Amniotic stem cell (primary cell): ENCODE measurements around the gene WNT4.

Source experiments
- DNase-seq: peaks from one replicate; lab custom pipeline; 2025; lab: John Stamatoyannopoulos, UW

WNT4 gene

DNA sequence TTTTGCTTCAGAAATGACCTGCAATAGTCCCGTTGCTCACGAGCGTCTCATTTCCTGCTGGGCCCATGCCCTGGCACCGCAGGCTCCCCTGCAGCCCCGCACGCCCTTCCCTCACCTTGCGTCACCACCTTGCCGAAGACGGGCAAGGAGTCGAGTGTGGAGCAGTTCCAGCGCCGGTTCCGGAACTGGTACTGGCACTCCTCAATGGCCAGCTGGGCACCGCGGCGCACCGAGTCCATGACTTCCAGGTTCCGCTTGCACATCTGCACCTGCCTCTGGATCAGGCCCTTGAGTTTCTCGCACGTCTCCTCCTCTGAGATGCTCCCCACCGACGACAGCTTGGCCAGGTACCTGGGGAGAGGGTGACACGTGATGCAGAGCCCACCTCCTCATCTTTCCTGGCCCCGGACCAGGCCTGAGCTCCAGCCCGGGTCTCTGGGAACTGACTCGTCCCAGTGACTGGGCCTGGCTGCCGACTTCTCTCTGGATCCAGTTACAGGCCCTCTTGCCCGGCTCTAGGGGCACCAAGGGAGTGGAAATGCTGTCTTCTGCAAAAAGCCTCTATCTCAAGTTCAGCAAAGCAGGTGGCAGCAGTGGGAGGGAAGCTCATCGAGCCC lies 13.3 kb downstream of the WNT4 start:
- no peak for DNase-seq

DNA sequence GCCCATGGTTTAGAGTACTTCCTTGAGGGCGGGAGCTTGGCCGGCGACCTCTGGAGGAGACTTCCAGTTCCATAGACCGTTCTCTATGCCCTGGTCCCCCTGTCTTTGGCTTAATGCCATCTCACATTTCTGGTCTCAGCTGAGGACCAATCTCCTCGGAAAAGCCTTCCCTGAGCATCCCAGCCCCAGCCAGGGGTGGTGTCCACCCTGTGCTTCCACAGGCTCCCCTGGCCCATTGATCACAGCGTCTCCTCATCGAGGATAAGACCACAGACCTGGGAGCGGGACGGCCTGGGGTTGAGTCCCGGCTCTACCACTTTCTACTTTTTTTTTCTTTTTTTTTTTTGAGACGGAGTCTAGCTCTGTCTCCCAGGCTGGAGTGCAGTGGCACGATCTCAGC lies 14.5 kb downstream of the WNT4 start:
- DNase-seq, result no peak

DNA sequence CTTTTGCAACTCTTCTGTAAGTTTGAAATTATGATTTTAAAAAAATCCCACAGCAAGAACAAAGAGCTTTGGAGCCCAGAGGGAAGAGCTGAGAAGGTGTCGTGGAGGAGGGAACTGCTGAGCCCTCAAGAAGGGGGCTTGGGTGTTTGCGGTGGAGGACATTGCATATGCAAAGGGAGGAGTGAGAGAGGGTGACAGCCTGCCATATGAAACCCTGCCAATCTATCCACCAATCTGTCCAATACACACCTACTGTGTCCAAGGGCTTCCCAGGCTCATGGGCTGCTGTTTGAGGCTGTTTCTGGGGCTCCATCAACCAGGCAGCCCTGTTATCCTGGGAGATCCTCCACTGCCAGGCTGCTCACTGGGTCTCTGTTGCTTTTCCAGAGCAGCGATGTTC lies 15.2 kb downstream of the WNT4 start:
- DNase-seq, result no peak

DNA sequence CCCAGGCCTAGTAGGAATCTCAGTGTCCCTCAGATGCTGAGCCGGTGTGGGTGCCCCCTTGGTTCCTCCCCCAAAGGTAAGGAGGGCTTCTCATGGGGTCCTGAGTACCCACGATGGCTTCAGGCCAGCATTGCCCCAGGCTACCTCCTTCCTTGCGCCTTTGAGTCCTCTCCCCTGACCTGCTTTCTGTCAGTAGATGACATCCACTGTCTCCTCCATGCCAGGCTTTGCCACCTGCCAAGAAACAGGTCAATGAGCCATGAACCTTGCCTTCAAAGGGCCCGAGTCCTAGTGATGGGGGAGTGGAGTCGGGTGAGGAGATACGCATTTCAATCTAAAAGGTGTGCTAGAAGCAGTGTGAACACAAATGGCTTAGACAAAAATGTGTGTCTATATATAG lies 15.6 kb downstream of the WNT4 start:
- no peak for DNase-seq

DNA sequence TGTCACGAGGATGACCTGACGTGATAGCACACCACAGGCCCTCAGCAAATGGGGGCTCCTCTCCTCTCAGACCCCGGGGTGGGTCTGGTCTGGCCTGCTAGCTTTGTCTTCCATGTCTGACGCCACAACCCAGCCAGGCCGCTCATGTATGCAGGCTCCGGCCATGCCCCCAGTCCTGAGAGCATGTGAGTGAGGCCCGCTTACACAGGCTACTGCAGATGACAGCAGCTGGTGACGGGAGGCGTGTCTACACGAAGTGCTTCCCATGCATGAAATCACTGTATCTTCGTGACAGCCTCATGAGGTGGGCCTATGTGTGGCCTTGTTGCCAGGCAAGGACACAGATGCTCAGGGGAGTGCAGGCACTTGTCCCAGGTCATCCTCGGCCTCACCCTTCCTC lies 16.4 kb downstream of the WNT4 start:
- DNase-seq, result no peak

DNA sequence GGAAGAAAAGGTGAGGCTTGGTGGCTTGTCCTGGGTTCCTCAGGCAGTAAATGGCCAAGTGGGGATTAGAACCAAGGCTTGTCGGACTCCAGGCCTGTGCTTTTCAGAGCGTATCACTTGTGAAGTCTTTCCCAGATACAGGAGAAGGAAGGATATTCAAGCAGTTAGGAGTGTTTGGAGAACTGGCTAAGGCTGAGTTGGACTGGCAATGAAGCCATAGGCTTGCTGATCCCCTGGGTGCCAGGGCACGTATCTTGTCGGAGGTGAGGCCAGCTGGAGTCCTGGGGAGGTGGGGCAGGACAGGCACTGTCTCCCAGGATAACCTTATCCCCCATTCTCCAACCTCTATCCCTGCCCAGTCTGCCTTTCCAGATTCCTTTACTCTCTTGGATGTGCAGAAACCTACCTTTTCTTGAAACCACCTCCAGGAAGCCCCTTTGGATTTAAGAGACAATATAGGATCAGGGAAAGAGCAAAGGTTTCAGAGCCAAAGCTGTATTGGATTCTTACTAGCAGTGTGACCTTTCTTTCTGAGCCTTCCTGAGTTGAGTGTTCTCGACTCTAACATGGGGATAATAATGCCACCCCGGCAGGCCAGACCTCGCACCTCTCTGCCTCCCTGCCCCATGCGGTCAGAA lies 18.2 kb downstream of the WNT4 start:
- no peak for DNase-seq

DNA sequence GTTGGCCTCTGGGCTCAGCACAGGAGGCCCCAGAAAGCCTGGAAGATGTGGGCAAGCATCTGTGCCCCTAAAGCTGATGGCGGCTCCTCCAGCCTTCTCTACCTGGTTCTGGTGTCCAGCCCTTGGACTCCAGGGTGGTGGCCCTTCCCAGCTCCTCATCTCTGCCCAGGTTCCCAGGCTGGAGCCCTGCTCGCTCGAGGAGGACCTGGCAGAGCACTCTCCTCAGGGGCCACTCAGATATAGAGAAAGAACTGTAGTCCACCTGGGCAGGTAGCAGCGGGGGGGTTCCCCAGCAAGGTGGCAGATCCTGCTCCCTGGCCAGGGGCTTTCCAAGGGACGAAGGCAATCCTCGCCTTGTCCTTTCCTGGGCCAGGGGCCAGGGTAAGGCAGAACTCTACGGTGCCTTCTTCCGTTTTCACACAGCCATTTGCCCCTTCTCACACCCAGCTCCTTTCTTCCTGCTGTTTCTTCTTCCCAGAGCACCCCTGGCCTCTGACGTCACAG lies 18.9 kb downstream of the WNT4 start:
- no peak for DNase-seq

DNA sequence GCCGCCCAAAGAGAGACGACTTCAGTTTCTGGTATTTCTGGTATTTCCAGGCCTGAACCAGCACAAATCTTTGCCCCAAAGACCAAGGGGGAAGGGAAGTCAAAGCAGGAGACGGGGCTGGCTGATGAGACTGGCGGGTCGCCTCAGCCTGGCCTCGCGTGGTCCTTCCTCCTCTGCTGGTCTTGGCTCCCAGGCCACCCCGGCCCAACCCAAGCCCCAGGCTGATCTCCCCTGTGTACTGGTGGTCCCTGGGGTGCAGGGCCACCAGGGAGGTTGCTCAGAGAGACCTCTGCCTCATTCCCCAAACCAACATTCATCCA lies 19.9 kb downstream of the WNT4 start:
- no peak for DNase-seq

DNA sequence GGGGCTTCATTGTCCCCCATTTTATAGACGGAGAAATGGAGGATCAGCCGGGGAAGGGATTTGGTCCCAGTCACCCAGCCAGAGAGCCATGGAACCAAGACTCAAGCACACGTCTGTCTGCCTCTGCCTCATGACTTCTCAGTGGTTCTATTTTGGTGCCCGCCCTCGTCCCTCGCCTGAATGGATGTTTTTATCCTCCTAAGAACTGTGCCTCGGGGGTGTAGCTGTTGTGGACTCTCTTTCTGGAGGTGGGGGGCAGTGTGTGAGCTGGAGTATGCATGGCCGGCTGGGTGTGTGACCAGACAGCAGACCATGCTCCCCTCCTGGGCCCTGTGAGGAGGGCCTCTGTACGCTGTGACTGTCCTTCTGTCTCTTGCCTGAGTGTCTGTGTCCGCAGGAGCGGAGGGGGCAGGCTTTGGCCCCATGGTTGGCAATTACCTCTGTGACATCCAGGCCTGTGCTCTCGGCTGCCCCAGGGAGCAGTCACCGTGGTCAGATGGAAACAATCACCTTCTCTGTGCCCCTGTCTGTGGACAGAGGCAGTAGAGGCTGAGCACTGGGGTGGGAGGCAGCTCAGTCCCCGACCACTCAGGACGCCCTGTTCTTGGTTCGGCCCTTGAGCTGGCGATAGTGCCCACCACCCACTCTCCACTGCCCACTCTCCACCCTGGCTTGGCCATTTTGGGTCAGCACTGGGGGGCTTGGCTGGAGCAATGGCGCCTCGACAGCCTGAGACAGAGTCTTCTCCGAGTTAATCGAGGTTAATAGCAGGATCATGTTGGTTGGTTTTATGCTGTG lies 20.4 kb downstream of the WNT4 start:
- no peak for DNase-seq

DNA sequence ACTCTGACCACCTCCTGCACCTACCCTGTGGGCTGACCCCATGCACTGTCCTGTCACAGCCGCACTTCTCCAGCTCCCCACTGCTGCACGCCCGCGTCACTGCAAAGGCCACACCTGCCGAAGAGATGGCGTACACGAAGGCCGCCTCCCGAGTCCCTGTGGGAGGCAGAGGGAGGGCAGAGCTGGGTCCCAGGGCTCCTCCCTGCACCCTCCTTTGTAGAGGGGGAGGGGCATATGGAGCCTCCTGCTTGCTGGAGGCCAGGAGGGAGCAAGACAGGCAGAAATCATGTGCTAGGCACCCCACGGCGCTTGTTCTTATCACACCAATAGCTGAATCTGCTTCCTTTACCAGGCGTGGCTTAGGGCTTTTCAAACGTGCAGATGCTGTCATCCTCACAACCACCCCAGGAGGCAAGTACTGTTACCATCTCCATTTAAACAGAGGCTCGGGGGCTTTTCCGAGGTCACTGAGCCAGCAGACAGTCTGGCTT lies 21.4 kb downstream of the WNT4 start:
- DNase-seq, result no peak

DNA sequence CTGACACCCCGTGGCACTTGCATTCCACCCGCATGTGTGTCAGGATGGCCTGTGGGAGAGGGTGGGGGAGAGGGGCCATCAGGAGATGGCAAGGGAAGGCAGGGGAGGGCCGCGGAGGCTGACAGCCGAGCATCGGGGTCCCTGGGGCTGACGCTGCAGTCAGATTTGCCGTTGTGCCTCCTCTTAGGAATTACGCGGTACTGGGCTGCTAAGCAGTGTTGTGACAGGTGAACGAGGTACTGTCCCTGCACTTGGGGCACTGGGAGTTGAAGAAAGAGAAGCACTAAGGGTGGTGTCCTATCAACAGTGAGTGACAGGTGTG lies 22.5 kb downstream of the WNT4 start:
- DNase-seq, result no peak

DNA sequence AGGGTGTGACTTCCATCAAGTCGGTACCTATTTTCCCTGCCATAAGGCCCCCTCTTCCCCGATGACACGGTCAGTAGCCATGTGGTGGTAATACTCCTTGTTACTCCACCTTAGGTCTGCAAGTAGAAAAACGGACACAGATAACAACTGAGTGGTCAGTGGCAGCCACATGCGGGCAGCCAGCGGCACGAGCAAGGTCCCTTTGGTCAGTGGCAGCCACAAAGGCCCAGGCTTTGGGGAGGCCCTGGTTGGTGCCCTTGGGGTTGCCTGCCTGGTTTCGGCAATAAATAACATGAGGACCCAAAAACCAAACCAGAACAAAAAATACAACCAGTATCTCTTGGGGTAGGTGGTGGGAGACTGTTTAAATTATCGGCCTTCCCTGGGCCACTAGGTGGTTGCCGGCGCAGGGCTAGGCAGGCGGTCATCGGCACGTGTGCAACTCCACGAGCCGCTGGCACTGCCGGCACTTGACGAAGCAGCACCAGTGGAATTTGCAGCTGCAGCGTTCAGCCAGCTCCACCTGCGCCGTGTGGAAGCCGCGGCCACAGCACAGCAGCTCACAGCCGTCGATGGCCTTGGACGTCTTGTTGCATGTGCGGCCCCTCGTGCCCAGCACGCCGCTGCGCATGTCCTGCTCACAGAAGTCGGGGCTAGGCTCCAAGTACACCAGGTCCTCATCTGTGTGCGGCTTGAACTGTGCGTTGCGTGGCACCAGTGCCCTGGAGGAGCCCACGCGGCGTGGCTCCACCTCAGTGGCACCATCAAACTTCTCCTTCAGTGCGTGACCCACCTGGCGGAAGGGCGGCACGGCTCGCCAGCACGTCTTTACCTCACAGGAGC lies 23.1 kb downstream of the WNT4 start:
- no peak for DNase-seq

DNA sequence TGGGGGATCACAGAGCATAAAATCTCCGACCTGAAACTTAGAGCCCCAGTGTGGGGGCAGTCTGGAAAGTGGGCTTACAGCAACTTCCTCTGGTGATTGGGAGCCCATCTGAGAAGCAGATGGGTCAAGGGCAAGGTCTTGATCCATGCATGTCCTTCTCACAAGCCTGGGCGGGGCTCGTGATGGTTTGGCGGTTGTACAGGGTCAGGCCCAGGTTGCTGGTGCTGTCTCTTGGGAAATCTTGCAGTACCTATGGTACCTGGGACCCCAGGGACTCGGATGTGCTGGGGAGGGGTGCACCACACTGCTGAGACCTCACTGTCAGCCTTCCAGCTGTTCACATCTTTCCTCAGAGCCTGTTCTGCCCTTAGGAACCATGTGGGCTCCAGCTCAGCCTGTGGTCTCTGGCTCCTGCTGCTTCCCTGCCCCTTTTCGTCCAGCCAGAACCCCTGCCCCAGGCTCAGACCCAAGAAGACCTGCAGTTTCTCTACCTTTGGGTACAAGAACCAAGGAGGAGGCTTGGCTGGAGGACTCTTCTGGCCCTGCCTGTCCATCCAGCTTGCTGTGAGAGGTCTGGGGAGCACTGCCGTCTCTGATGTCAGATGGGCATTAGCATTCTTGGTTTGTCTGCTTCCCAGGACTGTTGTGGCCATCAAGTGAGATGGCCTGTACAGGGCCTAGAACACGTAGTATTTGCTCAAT lies 24.5 kb downstream of the WNT4 start:
- no peak for DNase-seq

DNA sequence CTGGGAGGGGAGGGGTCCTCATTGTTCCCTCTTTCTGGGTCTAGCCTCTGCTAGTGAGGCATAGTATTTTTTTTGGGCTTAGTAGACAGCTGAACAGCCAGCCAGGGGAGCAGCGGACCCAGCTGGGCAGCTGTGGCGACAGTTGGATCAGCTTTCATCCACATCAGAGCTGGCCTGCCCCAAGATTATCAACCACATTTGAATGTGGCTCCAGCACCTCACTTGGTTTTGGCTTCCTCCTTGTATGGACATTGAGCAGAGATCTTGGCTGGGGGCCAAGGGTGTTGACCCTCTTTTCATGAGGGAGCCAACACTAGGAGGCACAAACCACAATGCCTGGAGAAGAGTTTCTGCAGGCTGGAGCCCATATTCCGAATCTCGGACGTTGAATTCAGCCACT lies 25.0 kb downstream of the WNT4 start:
- DNase-seq, result no peak

DNA sequence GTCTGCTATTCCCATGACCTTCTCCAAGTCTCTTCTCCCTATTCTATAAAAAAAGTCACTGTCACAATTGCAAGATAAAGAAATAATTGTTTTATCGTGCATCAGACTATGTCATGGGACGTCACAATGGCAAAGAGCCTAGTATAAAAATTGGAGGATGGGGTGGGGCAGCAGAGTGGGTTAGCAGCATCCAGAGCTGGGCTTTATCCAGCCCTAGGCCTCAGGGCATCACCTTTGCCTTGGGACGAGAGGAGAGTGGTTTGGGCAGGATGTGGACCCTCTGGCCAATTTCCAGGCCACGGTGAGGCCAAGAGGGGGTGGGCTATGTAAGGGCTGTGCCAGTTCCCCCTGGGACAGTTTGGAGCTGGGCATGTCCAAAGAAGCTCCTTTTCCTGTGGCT lies 25.7 kb downstream of the WNT4 start:
- no peak for DNase-seq

DNA sequence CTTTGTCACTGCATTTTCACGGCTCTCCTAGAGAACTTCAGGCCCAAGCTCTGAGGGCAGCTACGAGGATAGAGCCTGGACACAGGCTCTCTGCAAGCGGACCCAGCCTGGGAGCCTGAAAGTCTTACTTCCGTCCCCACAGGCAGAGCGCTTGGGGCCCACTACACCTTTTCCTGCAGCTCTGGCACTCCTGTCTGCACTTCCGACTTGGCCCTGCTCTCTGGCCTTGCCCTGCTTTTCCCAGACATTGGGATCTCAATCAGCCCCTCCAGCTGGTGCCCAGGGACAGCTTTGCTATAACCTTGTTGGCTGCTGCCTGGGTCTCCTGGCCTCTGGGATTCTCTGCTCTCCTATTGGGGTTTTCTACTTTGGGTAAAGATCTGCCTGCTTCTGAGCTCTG lies 27.6 kb downstream of the WNT4 start:
- no peak for DNase-seq

DNA sequence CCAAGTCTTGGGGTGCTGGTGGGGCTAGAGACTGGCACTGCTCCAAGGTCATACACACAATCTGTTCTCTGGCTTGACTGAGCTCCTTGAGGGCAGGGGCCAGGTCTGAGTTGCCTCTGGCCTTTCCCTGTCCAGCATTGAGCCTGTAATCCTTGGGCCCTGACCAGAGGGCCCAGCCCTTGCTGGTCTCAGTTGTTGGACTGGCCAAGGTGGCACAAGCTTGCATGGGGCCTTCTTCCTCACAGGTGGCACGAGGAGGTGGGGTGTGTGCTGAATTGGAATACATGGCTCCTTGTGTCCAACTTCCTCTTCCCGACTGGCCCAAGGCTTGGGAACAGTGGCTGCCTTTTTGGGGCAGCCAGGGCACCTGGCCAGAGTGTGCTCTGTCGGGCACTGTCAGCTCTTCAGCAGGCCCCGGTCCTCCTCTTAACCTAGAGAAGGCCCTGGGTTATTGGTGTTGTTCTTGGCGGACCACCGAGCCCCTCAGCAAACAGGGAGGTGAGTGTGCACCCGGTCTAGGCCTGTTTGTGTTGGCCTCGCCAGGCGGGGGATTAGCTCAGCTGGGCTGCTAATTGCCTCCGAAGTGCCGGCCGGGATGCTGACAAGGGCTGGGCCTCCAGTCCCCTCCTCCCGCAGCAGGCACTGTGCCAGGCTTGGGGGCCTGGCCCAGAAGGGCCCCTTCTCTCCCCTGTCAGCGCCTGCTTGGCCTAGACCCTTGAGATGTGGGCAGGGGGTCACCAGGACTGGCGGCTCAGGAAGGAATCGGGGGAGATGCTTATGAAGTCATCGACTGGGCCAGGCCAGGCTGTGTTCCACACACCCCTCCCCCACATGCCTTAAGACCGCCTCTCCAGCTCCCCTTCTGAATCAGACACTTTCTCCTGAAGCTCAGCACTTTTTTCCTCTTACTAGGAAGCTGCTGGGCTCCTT lies 28.5 kb downstream of the WNT4 start:
- DNase-seq, result no peak

DNA sequence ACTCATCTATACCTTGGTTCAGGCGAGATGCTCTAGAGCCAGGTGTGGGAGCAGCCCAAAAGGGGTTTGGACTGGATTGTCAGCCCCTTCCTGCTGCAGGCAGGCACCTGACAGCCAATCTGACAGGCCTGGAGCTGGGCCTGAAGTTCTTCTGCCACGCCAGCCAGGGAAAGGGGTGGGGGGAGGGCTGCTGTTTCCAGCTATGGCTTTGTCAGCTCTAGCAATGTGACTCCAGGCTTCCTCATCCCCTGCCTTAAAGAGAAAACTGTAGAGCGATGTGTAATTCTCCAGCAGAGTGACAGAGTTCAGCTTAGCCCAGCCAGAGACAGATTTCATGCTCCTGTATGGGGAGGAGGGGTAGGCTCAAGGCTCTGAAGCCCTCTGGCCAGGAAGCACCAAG lies 30.3 kb downstream of the WNT4 start:
- DNase-seq, result no peak

DNA sequence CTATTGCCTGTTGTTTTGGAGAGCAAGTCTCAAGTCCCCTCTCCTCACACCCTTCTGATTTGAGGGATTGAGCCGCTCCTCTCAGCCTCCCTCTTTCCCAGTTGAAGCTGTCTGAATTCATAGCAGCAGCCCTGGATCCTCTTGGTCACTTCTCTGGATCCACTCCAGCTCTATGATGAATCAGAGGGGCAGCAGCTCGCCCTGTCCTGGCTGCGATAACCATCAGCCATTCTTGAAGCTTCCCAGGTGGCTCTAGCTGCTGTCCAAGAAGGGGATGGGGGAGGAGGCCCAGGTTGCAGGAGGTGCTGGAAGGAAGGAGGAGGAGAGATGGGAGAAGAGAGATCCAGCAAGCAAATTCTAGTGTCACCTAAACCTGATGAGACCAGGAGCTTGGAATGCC lies 31.3 kb downstream of the WNT4 start:
- peak; percentile 4 for DNase-seq

DNA sequence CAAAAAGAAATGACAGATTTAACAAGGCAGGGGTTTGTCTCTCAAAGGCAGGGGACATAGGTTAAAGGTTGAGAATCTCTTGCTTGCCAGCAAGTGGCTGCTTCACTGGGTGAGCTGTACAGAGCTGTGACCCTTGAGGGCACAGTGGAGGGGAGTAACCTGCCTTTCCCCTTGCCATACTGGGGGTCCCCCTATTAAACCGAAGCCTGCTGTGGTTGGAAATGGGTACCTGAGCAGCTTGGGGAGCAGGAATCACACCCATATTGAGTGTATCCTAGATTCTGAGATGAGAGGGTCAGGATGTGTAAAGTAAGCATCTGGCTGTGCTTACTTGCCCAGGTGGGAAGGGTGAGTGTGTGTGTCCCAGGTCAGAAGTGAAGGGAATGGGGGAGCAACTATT lies 31.8 kb downstream of the WNT4 start:
- DNase-seq, result no peak

DNA sequence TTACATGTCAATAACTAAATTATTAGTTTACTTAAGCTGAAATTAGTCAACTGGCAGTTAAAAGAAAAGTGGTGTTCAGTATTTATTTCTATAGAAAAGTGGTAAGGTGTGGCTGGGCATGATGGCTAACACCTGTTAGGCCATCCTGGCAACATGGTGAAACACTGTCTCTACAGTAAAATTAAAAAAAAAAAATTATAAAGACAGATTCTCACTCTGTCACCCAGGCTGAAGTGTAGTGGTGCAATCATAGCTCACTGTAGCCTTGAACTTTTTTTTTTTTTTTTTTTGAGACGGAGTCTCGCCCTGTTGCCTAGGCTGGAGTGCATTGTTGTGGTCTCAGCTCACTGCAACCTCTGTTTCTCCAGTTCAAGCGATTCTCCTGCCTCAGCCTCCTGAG lies 32.9 kb downstream of the WNT4 start:
- no peak for DNase-seq
